ENCODE results near the gene GARIN5B. TPM values are rescaled to one million over a fixed set of nuclear protein-coding genes. Genes with fewer than 3 reads are reported as not detected.

GARIN5B gene
- total RNA-seq, 1 donor from 2014 or later: not detected

DNA sequence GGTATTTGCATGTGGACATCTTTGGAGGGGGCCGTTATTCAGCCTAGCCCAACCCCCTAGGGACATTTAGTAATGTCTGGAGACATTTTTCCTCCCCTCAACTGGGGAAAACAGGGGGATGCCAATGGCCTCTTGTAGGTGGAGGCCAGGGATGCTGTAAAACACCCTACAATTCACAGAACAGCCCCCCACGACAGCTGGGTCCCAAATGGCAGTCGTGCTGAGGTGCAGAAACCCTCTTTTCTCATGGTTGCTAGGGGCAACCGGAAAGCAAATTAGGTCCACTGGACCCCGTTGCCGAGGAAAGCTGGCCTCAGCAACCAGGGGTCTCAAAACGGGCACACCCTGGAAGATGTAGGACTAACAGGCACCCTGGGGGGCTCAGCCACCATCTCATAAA is 52.6 kb downstream of the GARIN5B start:
- H3K27ac Mint-ChIP-seq: no peak overlapping the region

DNA sequence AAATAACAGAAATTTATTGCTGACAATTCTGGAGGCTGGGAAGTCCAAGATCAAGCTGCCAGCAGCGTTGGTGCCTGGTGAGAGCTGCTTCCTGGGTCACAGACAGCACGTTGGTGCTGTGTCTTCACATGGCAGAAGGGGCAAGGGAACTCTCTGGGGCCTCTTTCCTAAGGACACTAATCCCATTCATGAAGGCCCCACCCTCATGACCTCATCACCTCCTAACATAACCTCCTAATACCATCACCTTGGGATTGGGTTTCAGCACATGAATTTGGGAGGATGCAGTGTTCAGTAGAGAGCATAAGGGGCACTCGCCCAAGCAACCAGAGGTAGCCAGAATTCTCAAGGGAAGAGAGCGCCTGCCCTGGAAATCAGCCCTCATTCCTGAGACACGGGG is 53.6 kb downstream of the GARIN5B start:
- intact Hi-C loops (cut with micrococcal nuclease): no loop called here
- no peak for DNase-seq
- H3K36me3 Mint-ChIP-seq (ENCODE audit: low read depth): no peaks in the 10 kb centered on the region
- no peak for ATAC-seq (ENCODE audit: low read depth)
- CTCF ChIA-PET: no interaction called here
- no peak overlapping the region for H3K4me3 Mint-ChIP-seq
- no peaks in the 10 kb centered on the region for H3K4me1 Mint-ChIP-seq
- no peaks in the 10 kb centered on the region for H3K9me3 Mint-ChIP-seq
- no peaks in the 10 kb centered on the region for H3K27me3 Mint-ChIP-seq
- POLR2A ChIA-PET: no interaction called here
- no peak overlapping the region for H3K27ac Mint-ChIP-seq
- TF ChIP-seq, protein P1, sequence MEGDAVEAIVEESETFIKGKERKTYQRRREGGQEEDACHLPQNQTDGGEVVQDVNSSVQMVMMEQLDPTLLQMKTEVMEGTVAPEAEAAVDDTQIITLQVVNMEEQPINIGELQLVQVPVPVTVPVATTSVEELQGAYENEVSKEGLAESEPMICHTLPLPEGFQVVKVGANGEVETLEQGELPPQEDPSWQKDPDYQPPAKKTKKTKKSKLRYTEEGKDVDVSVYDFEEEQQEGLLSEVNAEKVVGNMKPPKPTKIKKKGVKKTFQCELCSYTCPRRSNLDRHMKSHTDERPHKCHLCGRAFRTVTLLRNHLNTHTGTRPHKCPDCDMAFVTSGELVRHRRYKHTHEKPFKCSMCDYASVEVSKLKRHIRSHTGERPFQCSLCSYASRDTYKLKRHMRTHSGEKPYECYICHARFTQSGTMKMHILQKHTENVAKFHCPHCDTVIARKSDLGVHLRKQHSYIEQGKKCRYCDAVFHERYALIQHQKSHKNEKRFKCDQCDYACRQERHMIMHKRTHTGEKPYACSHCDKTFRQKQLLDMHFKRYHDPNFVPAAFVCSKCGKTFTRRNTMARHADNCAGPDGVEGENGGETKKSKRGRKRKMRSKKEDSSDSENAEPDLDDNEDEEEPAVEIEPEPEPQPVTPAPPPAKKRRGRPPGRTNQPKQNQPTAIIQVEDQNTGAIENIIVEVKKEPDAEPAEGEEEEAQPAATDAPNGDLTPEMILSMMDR (IDR thresholded peaks at IDR 0.05): no peak

More for the DNA sequence above, 52.6 kb downstream of the GARIN5B start:
- Mint-ChIP-seq H3K4me3 (no peak overlapping the region), H3K36me3 (ENCODE audit: low read depth) (no peaks in the 10 kb centered on the region), H3K9me3 (no peaks in the 10 kb centered on the region), H3K27me3 (no peaks in the 10 kb centered on the region), H3K4me1 (no peaks in the 10 kb centered on the region)
- TF ChIP-seq, protein P1 (IDR thresholded peaks at IDR 0.05): no peak
- DNase-seq: no peak
- no peak for ATAC-seq (ENCODE audit: low read depth)
- CTCF ChIA-PET: no interaction called here
- POLR2A ChIA-PET: interaction anchor here (0.6 kb wide), 1 partner anchor 93 kb away, joined by 5 read pairs; no protein-coding TSS in a partner anchor
- intact Hi-C loops (cut with micrococcal nuclease): no loop called here

DNA sequence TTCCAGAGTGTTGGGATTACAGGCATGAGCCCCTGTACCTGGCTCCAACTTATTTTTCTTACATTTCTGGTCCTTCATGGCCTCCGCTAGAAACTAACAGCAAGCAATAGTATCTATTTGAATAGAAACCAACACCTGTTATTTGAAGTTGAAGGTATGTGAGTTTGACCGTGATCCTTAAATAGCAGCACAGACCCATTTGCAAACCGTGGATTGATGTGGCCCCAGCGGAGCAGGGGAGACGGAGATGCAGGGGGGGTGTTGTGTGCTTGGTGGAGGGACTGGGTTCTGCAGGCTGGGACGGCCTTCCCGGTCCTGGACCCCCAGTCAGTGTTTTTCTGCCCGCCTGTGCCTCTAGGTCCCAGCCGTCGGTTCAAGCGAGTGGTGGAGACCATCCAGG is 54.8 kb downstream of the GARIN5B start:
- intact Hi-C loops (cut with micrococcal nuclease): no loop called here
- no peak for DNase-seq
- ATAC-seq (ENCODE audit: low read depth): no peak
- Mint-ChIP-seq H3K9me3 (no peaks in the 10 kb centered on the region), H3K4me1 (no peaks in the 10 kb centered on the region), H3K4me3 (no peak overlapping the region), H3K27me3 (no peaks in the 10 kb centered on the region), H3K27ac (no peak overlapping the region), H3K36me3 (ENCODE audit: low read depth) (no peaks in the 10 kb centered on the region)
- CTCF ChIA-PET: no interaction called here
- TF ChIP-seq, protein P1 (IDR thresholded peaks at IDR 0.05): no peak
- POLR2A ChIA-PET: no interaction called here

DNA sequence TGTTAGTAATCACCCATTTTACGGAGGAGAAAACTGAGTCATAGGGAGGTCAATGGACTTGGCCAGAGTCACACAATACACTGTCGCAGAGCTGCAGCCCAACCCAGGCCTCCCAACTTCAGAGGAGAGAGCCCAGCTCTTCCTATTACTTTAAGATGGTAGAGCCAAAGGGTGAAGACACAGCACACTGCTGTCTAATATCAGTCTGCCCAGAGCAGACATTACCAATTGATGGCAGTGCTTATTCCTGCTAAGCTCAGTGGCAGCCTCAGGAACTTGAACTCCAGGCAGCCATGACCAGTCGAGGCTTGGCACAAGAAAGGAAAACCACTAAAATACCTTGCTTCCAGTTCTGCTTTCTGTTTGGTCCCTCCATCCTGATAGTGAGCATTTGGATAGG is 56.3 kb downstream of the GARIN5B start:
- H3K9me3 Mint-ChIP-seq: no peaks in the 10 kb centered on the region

DNA sequence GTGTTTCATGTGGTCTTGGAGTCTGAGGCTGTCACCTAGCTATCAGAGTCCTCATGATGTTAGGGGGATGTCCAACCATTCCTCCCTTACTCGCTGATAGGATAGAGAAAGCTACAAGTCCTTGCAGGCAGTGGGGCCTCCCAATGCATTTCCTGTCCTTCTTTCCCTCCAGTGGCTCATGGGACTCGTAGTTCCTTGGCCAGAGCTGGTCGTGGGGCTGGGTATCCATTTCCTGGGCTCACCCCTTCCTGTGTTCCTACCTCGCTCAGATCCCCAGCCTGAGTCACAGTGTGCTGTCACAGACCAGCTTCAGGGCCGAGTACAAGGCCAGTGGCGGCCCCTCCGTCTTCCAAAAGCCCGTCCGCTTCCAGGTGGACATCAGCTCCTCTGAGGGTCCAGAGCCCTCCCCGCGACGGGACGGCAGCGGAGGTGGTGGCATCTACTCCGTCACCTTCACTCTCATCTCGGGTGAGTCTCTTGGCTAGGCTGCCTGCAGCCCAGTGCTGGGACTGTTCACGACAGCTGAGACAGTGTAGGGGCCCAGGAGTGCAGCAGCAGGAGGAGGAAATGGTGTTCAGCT is 57.0 kb downstream of the GARIN5B start:
- ChIA-PET CTCF (interaction anchor here (1.4 kb wide), 1 partner anchor 14 kb away, joined by 3 read pairs; no protein-coding TSS in a partner anchor), POLR2A (no interaction called here)
- Mint-ChIP-seq H3K36me3 (ENCODE audit: low read depth) (no peaks in the 10 kb centered on the region), H3K4me1 (peaks cover 8% of the 10 kb centered on the region), H3K27ac (no peak overlapping the region), H3K27me3 (no peaks in the 10 kb centered on the region), H3K4me3 (no peak overlapping the region), H3K9me3 (no peaks in the 10 kb centered on the region)
- intact Hi-C loops (cut with micrococcal nuclease): no loop called here
- TF ChIP-seq, protein P1 (IDR thresholded peaks at IDR 0.05): no peak
- DNase-seq (no peak), ATAC-seq (ENCODE audit: low read depth) (no peak)

More for the DNA sequence above, 56.3 kb downstream of the GARIN5B start:
- H3K27ac Mint-ChIP-seq: no peak overlapping the region
- no peak for DNase-seq
- no peaks in the 10 kb centered on the region for H3K27me3 Mint-ChIP-seq
- no peak overlapping the region for H3K4me3 Mint-ChIP-seq
- intact Hi-C loops (cut with micrococcal nuclease): no loop called here
- ChIA-PET POLR2A (no interaction called here), CTCF (interaction anchor here (1.4 kb wide), 1 partner anchor 15 kb away, joined by 3 read pairs; no protein-coding TSS in a partner anchor)
- ATAC-seq (ENCODE audit: low read depth): no peak
- no peaks in the 10 kb centered on the region for H3K36me3 Mint-ChIP-seq (ENCODE audit: low read depth)
- peaks cover 5% of the 10 kb centered on the region for H3K4me1 Mint-ChIP-seq
- TF ChIP-seq, protein P1 (IDR thresholded peaks at IDR 0.05): no peak

All from activated B cell treated with CpG ODN at 0.5 μM for 24 hours (primary cell).